ENCODE data around the gene WDFY3. TPM values are rescaled to one million over a fixed set of nuclear protein-coding genes. Genes with fewer than 3 reads are reported as not detected.

The WDFY3 gene
- total RNA-seq, 4 donors from 2014 or later = 77.9 to 149 (median 98.3) TPM

- ATAC-seq (ENCODE audit: low FRiP score) = no peak
- no peak for DNase-seq (ENCODE audit: low spot score)
- no peak for TF ChIP-seq CTCF (IDR thresholded peaks at IDR 0.05)
Measured at GRCh38 chr4:84626673-84627072, 339.8 kb downstream of the WDFY3 start.

GRCh38 chr4:84623661-84624060, 342.8 kb downstream of the WDFY3 start:
- DNase-seq (ENCODE audit: low spot score) = no peak
- TF ChIP-seq CTCF (IDR thresholded peaks at IDR 0.05) = no peak
- ATAC-seq (ENCODE audit: low FRiP score) = no peak

- no peak for TF ChIP-seq CTCF (IDR thresholded peaks at IDR 0.05)
- ATAC-seq (ENCODE audit: low FRiP score) = no peak
- DNase-seq (ENCODE audit: low spot score) = no peak
Measured at GRCh38 chr4:84622959-84623358, 343.5 kb downstream of the WDFY3 start.

Small RNAs within 50 kb of the gene (small RNA-seq; reads per million reads assigned to genes)
- gene RN7SL552P = not detected
- not detected for gene RNU6-469P

All from omental fat pad (tissue), 4 donors.